Esophagus squamous epithelium (tissue), 4 donors: ENCODE results near the gene POLR1G.
"Not testable (repeated sequence)": the region's sequence is repeated elsewhere in the genome, so short reads cannot be mapped to it uniquely, and the experiment has no call there.

Source experiments
- CTCF ChIP-seq, 6 experiments: fragments of 450-650 bp in 4 of 6; fragments of 200-600 bp in 2 of 6; sonication (generic) in 2 of 6; IDR thresholded peaks; one replicate each; pipeline ENCODE4 v1.5.1; 2016 to 2019; ENCODE audit warnings: antibody characterized with exemption in 6 of 6, mild to moderate bottlenecking in 4 of 6, moderate library complexity in 4 of 6
- POLR2A ChIP-seq, 4 donors: fragments of 450-650 bp; IDR thresholded peaks; one replicate each; pipeline ENCODE4 v1.6.1; 2017; ENCODE audit warnings: antibody characterized with exemption in 4 of 4, mild to moderate bottlenecking in 4 of 4, moderate library complexity in 3 of 4

- TF ChIP-seq CTCF, POLR2A (IDR thresholded peaks at IDR 0.05): not testable (repeated sequence)
Observed at GRCh38 chr19:45410330-45410729, 3.9 kb downstream of the POLR1G start.
